H1 (cell line): ENCODE measurements around the gene IGF2BP3. TPM values are rescaled to one million over a fixed set of nuclear protein-coding genes. Genes with fewer than 3 reads are reported as not detected.

Source experiments
- CTCF ChIA-PET: fragments of 300-600 bp; sonication (Branson Sonifier 250); formaldehyde crosslinking; loops from one replicate; lab custom pipeline; 2021; ENCODE audit not compliant: partially characterized antibody; lab: Charles Lee
- POLR2A ChIA-PET: fragments of 300-600 bp; sonication (Branson Sonifier 250); formaldehyde crosslinking; loops from one replicate; lab custom pipeline; 2021; ENCODE audit warnings: inconsistent platforms; ENCODE audit not compliant: partially characterized antibody; lab: Charles Lee
- DNase-seq, 2 experiments: peaks; one replicate each; pipeline versions ENCODE4 v3.0.0 to v3.0.0-alpha.2; 2010 to 2022; ENCODE audit warnings: low spot score in 2 of 2, low read depth in 1 of 2, mixed read lengths in 1 of 2
- FAIRE-seq: peaks from 2 replicates; lab custom pipeline; 2011; peaks lifted over from hg19 to GRCh38; lab: Jason Lieb, UNC
- H2AFZ ChIP-seq: 2 replicates; pipeline ENCODE4 v1.8.1; 2012; ENCODE audit warnings: low read length, inconsistent platforms
- H2AK5ac ChIP-seq: 2 replicates; pipeline ENCODE4 v1.6.1; 2013; ENCODE audit warnings: low read depth, low read length
- H2BK120ac ChIP-seq: replicated peaks from 2 replicates; pipeline ENCODE3; 2013; ENCODE audit warnings: low read depth, low read length, inconsistent platforms
- H2BK12ac ChIP-seq: 2 replicates; pipeline ENCODE4 v1.6.1; 2013; ENCODE audit warnings: low read depth, low read length
- H2BK15ac ChIP-seq: 2 replicates; pipeline ENCODE4 v1.6.1; 2013; ENCODE audit warnings: low read length
- H2BK20ac ChIP-seq: 2 replicates; pipeline ENCODE4 v1.6.1; 2013; ENCODE audit warnings: low read length
- H2BK5ac ChIP-seq: 2 replicates; pipeline ENCODE4 v1.6.1; 2013; ENCODE audit warnings: low read depth, low read length
- H3K14ac ChIP-seq: 2 replicates; pipeline ENCODE4 v1.6.1; 2013; ENCODE audit warnings: inconsistent platforms; ENCODE audit not compliant: insufficient read length
- H3K18ac ChIP-seq: 2 replicates; pipeline ENCODE4 v1.6.1; 2013; ENCODE audit warnings: low read length; ENCODE audit errors: extremely low read depth
- H3K23ac ChIP-seq: 2 replicates; pipeline ENCODE4 v1.6.1; 2013; ENCODE audit warnings: inconsistent platforms; ENCODE audit not compliant: insufficient read length
- H3K23me2 ChIP-seq: 2 replicates; pipeline ENCODE4 v1.6.1; 2013; ENCODE audit warnings: low read depth, low read length
- H3K27ac ChIP-seq: 2 replicates; pipeline ENCODE4 v1.6.1; 2011; ENCODE audit warnings: low read depth, low read length, inconsistent platforms
- H3K27me3 ChIP-seq, 4 experiments: replicated peaks in 1 of 4; 1 replicate in 1 of 4; 2 replicates in 3 of 4; pipeline versions ENCODE4 v1.6.1 to v1.8.1; 2011 to 2013; ENCODE audit warnings: low read length in 3 of 4, mild to moderate bottlenecking in 3 of 4, inconsistent platforms in 2 of 4, mixed read lengths in 2 of 4, moderate library complexity in 1 of 4; ENCODE audit not compliant: control insufficient read depth in 3 of 4, insufficient read depth in 3 of 4; ENCODE audit errors: extremely low read depth in 1 of 4
- H3K36me3 ChIP-seq, 4 experiments: 2 replicates each; pipeline versions ENCODE4 v1.6.1 to v1.8.1; 2011 to 2013; ENCODE audit warnings: mild to moderate bottlenecking in 4 of 4, low read length in 3 of 4, moderate library complexity in 2 of 4, control low read depth in 1 of 4, inconsistent platforms in 1 of 4; ENCODE audit not compliant: insufficient read depth in 4 of 4, control insufficient read depth in 2 of 4
- H3K4ac ChIP-seq: replicated peaks from 2 replicates; pipeline ENCODE3; 2013; ENCODE audit warnings: low read length, low read depth, mixed read lengths, inconsistent platforms; ENCODE audit not compliant: insufficient read length
- H3K4me1 ChIP-seq, 4 experiments: replicated peaks in 1 of 4; 1 replicate in 1 of 4; 2 replicates in 3 of 4; pipeline versions ENCODE4 v1.6.1 to v1.8.1; 2011 to 2013; ENCODE audit warnings: low read length in 3 of 4, inconsistent platforms in 2 of 4, mixed read lengths in 1 of 4; ENCODE audit not compliant: insufficient read depth in 4 of 4, control insufficient read depth in 3 of 4
- H3K4me2 ChIP-seq, 2 experiments: 2 replicates each; pipeline versions ENCODE4 v1.6.1 to v1.8.1; 2011 to 2013; ENCODE audit warnings: low read depth in 2 of 2, low read length in 2 of 2, control low read depth in 1 of 2, inconsistent platforms in 1 of 2, mild to moderate bottlenecking in 1 of 2; ENCODE audit not compliant: insufficient read depth in 1 of 2
- H3K4me3 ChIP-seq, 4 experiments: fragments of 200-600, 300-600 bp in 1 of 4; sonication (generic), shearing (Covaris generic), sonication (Bioruptor Twin) in 1 of 4; 2 replicates each; pipeline versions ENCODE4 v1.5.1 to v1.8.1; 2011 to 2016; ENCODE audit warnings: low read length in 4 of 4, low read depth in 3 of 4, control low read depth in 2 of 4, inconsistent platforms in 2 of 4, mild to moderate bottlenecking in 2 of 4, mixed read lengths in 1 of 4, moderate library complexity in 1 of 4; ENCODE audit not compliant: insufficient read depth in 2 of 4; ENCODE audit errors: extremely low read depth in 1 of 4
- H3K56ac ChIP-seq: replicated peaks from 2 replicates; pipeline ENCODE3; 2013; ENCODE audit warnings: low read depth, mild to moderate bottlenecking, mixed read lengths, low read length, inconsistent platforms; ENCODE audit not compliant: insufficient read length
- H3K79me1 ChIP-seq: 2 replicates; pipeline ENCODE4 v1.6.1; 2013; ENCODE audit warnings: low read depth, low read length, control low read depth
- H3K79me2 ChIP-seq, 2 experiments: 2 replicates each; pipeline versions ENCODE4 v1.6.1 to v1.8.1; 2012 to 2013; ENCODE audit warnings: low read length in 2 of 2, mild to moderate bottlenecking in 2 of 2, inconsistent platforms in 1 of 2; ENCODE audit not compliant: insufficient read depth in 2 of 2, control insufficient read depth in 1 of 2
- H3K9ac ChIP-seq, 4 experiments: replicated peaks in 1 of 4; 1 replicate in 1 of 4; 2 replicates in 3 of 4; pipeline versions ENCODE4 v1.6.1 to v1.8.1; 2011 to 2013; ENCODE audit warnings: low read depth in 3 of 4, low read length in 3 of 4, control low read depth in 2 of 4, mild to moderate bottlenecking in 2 of 4, moderate library complexity in 2 of 4, inconsistent platforms in 1 of 4; ENCODE audit errors: extremely low read depth in 1 of 4
- H3K9me3 ChIP-seq, 2 experiments: 2 replicates each; pipeline versions ENCODE4 v1.6.1 to v1.8.1; 2012 to 2013; ENCODE audit warnings: mild to moderate bottlenecking in 2 of 2, moderate library complexity in 2 of 2, control low read depth in 1 of 2, inconsistent platforms in 1 of 2, low read depth in 1 of 2, low read length in 1 of 2, mixed read lengths in 1 of 2; ENCODE audit not compliant: insufficient read depth in 2 of 2
- H4K20me1 ChIP-seq, 2 experiments: replicated peaks in 1 of 2; 2 replicates each; pipeline versions ENCODE3 to v1.8.1; 2011 to 2013; ENCODE audit warnings: inconsistent platforms in 2 of 2, low read length in 2 of 2, mild to moderate bottlenecking in 1 of 2; ENCODE audit not compliant: insufficient read depth in 2 of 2, control insufficient read depth in 1 of 2
- H4K5ac ChIP-seq: 2 replicates; pipeline ENCODE4 v1.6.1; 2013; ENCODE audit warnings: low read length, low read depth, mixed read lengths, inconsistent platforms; ENCODE audit not compliant: insufficient read length
- H4K8ac ChIP-seq: 2 replicates; pipeline ENCODE4 v1.8.0; 2013; ENCODE audit warnings: mild to moderate bottlenecking, moderate library complexity, low read length, inconsistent platforms; ENCODE audit not compliant: insufficient read depth; ENCODE audit errors: extremely low read depth
- H4K91ac ChIP-seq: replicated peaks from 2 replicates; pipeline ENCODE3; 2013; ENCODE audit warnings: low read length, mixed read lengths, inconsistent platforms; ENCODE audit not compliant: insufficient read length
- CEBPB ChIP-seq: IDR thresholded peaks from 2 replicates; pipeline ENCODE4 v1.6.1; 2012; ENCODE audit warnings: low read depth, low read length
- E2F6 ChIP-seq: IDR thresholded peaks from 2 replicates; pipeline ENCODE4 v1.6.1; 2012; ENCODE audit warnings: inconsistent platforms
- SP2 ChIP-seq: IDR thresholded peaks from 2 replicates; pipeline ENCODE4 v1.6.1; 2012; ENCODE audit warnings: mild to moderate bottlenecking, low read length, inconsistent platforms
- SUZ12 ChIP-seq: fragments of 200-600 bp; sonication (generic); IDR thresholded peaks from 2 replicates; pipeline ENCODE4 v1.6.1; 2012; ENCODE audit warnings: mild to moderate bottlenecking, inconsistent platforms, low read length, moderate library complexity, mixed read lengths
- WGBS, 2 experiments: shearing (Covaris generic) in 1 of 2; methylation state at CpG; one replicate each; pipeline versions ENCODE4 v1.1.6 to v1.1.7; 2013 to 2015; ENCODE audit warnings: low lambda C conversion rate in 2 of 2, mixed read lengths in 2 of 2, inconsistent platforms in 1 of 2, low coverage in 1 of 2, missing lambda C conversion rate in 1 of 2; ENCODE audit not compliant: insufficient replicate concordance in 2 of 2, insufficient coverage in 1 of 2, insufficient read length in 1 of 2; ENCODE audit errors: extremely low coverage in 1 of 2, missing lambda C conversion rate in 1 of 2; 5-methylcytosine and 5-hydroxymethylcytosine counted together
- polyA plus RNA-seq, 7 experiments: library from polyadenylated mRNA; depleted of rRNA in 3 of 7; stranded (reverse) in 5 of 7; unstranded in 2 of 7; fragments of >200 nt in 5 of 7; fragments of 200-250 nt in 2 of 7; gene quantifications; 1 replicate in 5 of 7; 2 replicates in 1 of 7; 4 replicates in 1 of 7; pipeline versions ENCODE4 v1.2.1 to v1.2.3, GENCODE V29; 2011 to 2013; ENCODE audit warnings: missing spikeins in 2 of 7, mixed read lengths in 2 of 7
- total RNA-seq: library from RNA; stranded (reverse); fragmentation: NEBNext Ultra II Directional; extraction: Animal tissue kit (Norgen Biotek cat#: 25700); gene quantifications from 2 replicates; pipeline ENCODE4 v1.2.1, GENCODE V29; 2021

IGF2BP3 gene
- total and polyA plus RNA-seq, 2 of the 8 experiments (the other 6 are each of a cell fraction or from before 2014, with no cell fraction given), result 66.3 to 193 TPM

DNA sequence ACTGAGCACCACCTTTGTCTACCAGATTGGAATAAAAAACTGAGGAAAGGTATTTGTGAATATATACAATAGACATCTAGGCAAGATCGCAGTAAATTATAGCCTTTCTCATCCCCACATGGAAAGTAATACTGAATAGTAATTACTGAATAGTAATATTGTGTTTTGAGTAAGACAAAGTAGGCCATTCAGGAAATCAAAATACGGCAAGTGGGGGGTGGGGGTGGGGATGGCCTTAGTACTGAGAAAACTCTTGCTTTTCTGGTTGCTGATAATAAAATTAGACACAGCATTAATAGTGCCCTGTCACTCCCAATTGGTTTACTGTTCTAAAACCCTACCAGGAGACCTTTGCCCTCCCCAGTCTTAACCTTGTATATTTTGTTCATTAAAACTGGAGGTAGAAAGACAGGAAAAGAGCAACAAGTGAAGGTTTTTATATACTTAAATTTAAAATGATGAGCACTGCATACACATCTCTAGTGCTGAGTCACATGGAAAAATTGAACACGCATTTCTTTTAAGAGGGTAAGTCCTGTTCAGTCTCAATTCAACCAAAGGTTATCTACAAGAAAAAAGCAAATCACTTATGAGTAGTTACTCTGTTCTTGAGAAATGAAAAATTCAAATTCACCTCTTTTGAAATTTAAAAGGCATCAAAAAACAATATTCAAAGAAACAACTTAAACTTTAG lies 65.6 kb downstream of the IGF2BP3 start:
- FAIRE-seq, result no peak
- Histone ChIP-seq H3K4me3 (no peak overlapping the region), H3K18ac (no peak overlapping the region), H3K79me1 (peaks cover 7% of the 10 kb centered on the region; the same call in 1 of the 2 replicates), H3K27ac (no peak overlapping the region), H2BK15ac (no peak overlapping the region)
- POLR2A ChIA-PET, result interaction anchor here (0.8 to 1.7 kb wide), 2 partner anchors 13 to 70 kb away, joined by 4 to 5 read pairs; no protein-coding TSS in a partner anchor
- no peak for TF ChIP-seq SP2
- TF ChIP-seq E2F6, result no peak
- TF ChIP-seq CEBPB, result no peak
- no peak for TF ChIP-seq SUZ12
- TF ChIP-seq, all 59 proteins: peak for 0
- no peak for DNase-seq
- no peak overlapping the region for H3K23ac ChIP-seq
- H3K4ac ChIP-seq, result no peak overlapping the region
- H3K9ac ChIP-seq, result no peak overlapping the region
- no peak overlapping the region for H3K4me2 ChIP-seq
- no peak overlapping the region for H4K5ac ChIP-seq
- CTCF ChIA-PET, result interaction anchor here (0.6 to 0.9 kb wide), 3 partner anchors 10 to 119 kb away, joined by 3 read pairs; no protein-coding TSS in a partner anchor
- H2AK5ac ChIP-seq, result no peak overlapping the region
- no peak overlapping the region for H2BK12ac ChIP-seq
- peaks cover 2 to 76% (median 36%) of the 10 kb centered on the region in 4 experiments; a peak in 7 of 8 replicates for H3K36me3 ChIP-seq
- 93% methylated on average over 3 of the region's 3 CpGs; no CpG with 5 or more reads in 1 of the 2 experiments for WGBS, 2 experiments
- H2BK120ac ChIP-seq, result no peak overlapping the region
- H3K79me2 ChIP-seq, result peaks cover 0 to 98% of the 10 kb centered on the region in 2 experiments; a peak in 3 of 4 replicates
- no peak overlapping the region for H2BK5ac ChIP-seq
- H4K8ac ChIP-seq, result no peak overlapping the region
- no peak overlapping the region for H2AFZ ChIP-seq
- H3K14ac ChIP-seq, result no peak overlapping the region
- peaks cover 0 to 2% (median 0%) of the 10 kb centered on the region in 4 experiments; a peak in 1 of 7 replicates for H3K4me1 ChIP-seq
- peaks cover 5 to 12% of the 10 kb centered on the region in 2 experiments for H4K20me1 ChIP-seq
- no peaks in the 10 kb centered on the region for H3K27me3 ChIP-seq
- H4K91ac ChIP-seq, result no peak overlapping the region
- peaks cover 0 to 5% of the 10 kb centered on the region in 2 experiments; a peak in 1 of 4 replicates for H3K9me3 ChIP-seq
- no peak overlapping the region for H3K56ac ChIP-seq
- no peaks in the 10 kb centered on the region for H3K23me2 ChIP-seq
- no peak overlapping the region for H2BK20ac ChIP-seq
